Common myeloid progenitor, CD34-positive (primary cell): Measurements from ENCODE around the gene DCTN4.
A peak's percentile ranks its signal among the peaks of the same experiment; 100 is the strongest.

Source experiments
- CTCF ChIA-PET: fragments of 350-600 bp; sonication (Branson Sonifier 250); formaldehyde crosslinking; loops from one replicate; lab custom pipeline; 2021; ENCODE audit warnings: antibody characterized with exemption; lab: Charles Lee
- POLR2A ChIA-PET: fragments of 350-600 bp; sonication (Branson Sonifier 250); formaldehyde crosslinking; loops from one replicate; lab custom pipeline; 2021; ENCODE audit warnings: antibody characterized with exemption; lab: Charles Lee
- DNase-seq, 3 donors: peaks; one replicate each; pipeline versions ENCODE4 v3.0.0 to v3.0.0-alpha.2; 2013
- H3K27ac ChIP-seq, 2 experiments: 1 replicate in 1 of 2; 2 replicates in 1 of 2; pipeline ENCODE4 v1.7.0; 2013; ENCODE audit warnings: inconsistent platforms in 2 of 2, low read length in 2 of 2, mild to moderate bottlenecking in 2 of 2, low read depth in 1 of 2, moderate library complexity in 1 of 2; ENCODE audit not compliant: severe bottlenecking in 2 of 2, insufficient read depth in 1 of 2, poor library complexity in 1 of 2
- H3K27me3 ChIP-seq, 5 experiments: replicated peaks in 2 of 5; 1 replicate in 3 of 5; 2 replicates in 2 of 5; pipeline versions ENCODE4 v1.6.1 to v1.7.0; 2013; ENCODE audit warnings: low read length in 4 of 5, mild to moderate bottlenecking in 2 of 5, moderate library complexity in 2 of 5, inconsistent platforms in 1 of 5; ENCODE audit not compliant: insufficient read depth in 5 of 5, control insufficient read depth in 4 of 5
- H3K36me3 ChIP-seq, 4 experiments: 1 replicate in 2 of 4; 2 replicates in 2 of 4; pipeline versions ENCODE4 v1.6.1 to v1.7.0; 2013; ENCODE audit warnings: low read length in 3 of 4, control low read depth in 1 of 4, mild to moderate bottlenecking in 1 of 4; ENCODE audit not compliant: control insufficient read depth in 4 of 4, insufficient read depth in 4 of 4
- H3K4me1 ChIP-seq, 4 experiments: 1 replicate in 3 of 4; 2 replicates in 1 of 4; pipeline versions ENCODE4 v1.6.1 to v1.7.1; 2013; ENCODE audit warnings: low read length in 3 of 4, mild to moderate bottlenecking in 3 of 4, control low read depth in 1 of 4, inconsistent platforms in 1 of 4, moderate library complexity in 1 of 4; ENCODE audit not compliant: control insufficient read depth in 4 of 4, insufficient read depth in 4 of 4; ENCODE audit errors: control extremely low read depth in 1 of 4
- H3K4me3 ChIP-seq, 7 experiments: 1 replicate in 4 of 7; 2 replicates in 3 of 7; pipeline versions ENCODE4 v1.5.1 to v1.7.0; 2013; ENCODE audit warnings: mild to moderate bottlenecking in 7 of 7, low read length in 6 of 7, moderate library complexity in 6 of 7, inconsistent platforms in 2 of 7, low read depth in 2 of 7, control low read depth in 1 of 7; ENCODE audit not compliant: insufficient read depth in 4 of 7, control insufficient read depth in 1 of 7; ENCODE audit errors: extremely low read depth in 1 of 7
- H3K9me3 ChIP-seq, 5 experiments: 1 replicate in 4 of 5; 2 replicates in 1 of 5; pipeline versions ENCODE4 v1.6.1 to v1.7.1; 2013; ENCODE audit warnings: low read length in 4 of 5, mild to moderate bottlenecking in 2 of 5, inconsistent platforms in 1 of 5, low read depth in 1 of 5, moderate library complexity in 1 of 5; ENCODE audit not compliant: control insufficient read depth in 4 of 5, insufficient read depth in 2 of 5; ENCODE audit errors: control extremely low read depth in 1 of 5
- WGBS: methylation state at CpG from one replicate; pipeline ENCODE4 v1.1.5; 2013; ENCODE audit not compliant: insufficient coverage; 5-methylcytosine and 5-hydroxymethylcytosine counted together

The DCTN4 gene

GRCh38 chr5:150791536-150791935 lies 32.7 kb upstream of the DCTN4 start:
- no peaks in the 10 kb centered on the region for H3K9me3 ChIP-seq
- no peak for DNase-seq
- ChIA-PET POLR2A (no interaction called here), CTCF (interaction anchor here (1.2 to 3.0 kb wide), 5 partner anchors 8 to 83 kb away, joined by 3 to 12 read pairs (median 6); no protein-coding TSS in a partner anchor)
- H3K27ac ChIP-seq = peak overlapping the region in 1 of 2 experiments; percentile 79
- peaks cover 43 to 59% (median 46%) of the 10 kb centered on the region in 4 experiments for H3K4me1 ChIP-seq
- no peak overlapping the region for H3K4me3 ChIP-seq
- H3K27me3 ChIP-seq = no peaks in the 10 kb centered on the region
- peaks cover 5 to 18% (median 12%) of the 10 kb centered on the region in 4 experiments for H3K36me3 ChIP-seq

DNA sequence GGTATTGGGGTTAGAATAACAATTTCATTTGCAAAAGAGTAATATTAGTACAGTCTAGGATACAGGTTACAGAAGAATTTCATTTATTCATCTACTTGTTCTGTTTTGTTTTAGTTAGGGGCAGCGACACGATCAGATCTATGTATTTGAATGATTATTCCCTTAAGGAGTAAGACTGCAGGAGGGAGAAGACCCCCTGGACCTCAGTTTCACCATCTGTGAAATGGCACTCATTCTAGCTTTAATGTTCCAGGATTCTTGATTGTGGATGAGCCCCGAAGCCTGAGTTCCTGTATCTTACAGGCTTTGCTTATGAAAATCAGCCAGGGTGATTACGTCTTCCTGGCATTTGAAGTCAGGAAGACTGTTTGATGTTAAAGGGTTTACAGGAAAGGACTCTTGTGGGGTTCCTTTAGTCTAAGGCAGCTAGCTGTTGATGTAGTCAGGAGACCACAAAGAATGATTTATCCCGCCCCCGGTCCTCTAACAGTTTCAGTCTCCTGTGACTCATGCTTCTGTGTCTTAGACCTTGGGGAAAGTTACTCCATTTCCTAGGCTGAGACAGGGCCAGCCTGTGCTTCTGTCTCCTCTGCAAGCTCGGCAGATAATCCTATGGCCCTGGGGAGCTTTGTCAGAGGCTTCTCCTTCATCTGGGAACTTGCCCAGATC lies 31.3 kb upstream of the DCTN4 start:
- POLR2A ChIA-PET = interaction anchor here (2.0 to 2.2 kb wide), 2 partner anchors 11 to 25 kb away, joined by 8 to 11 read pairs; partner anchors contain the start of gene SMIM3
- Histone ChIP-seq H3K4me1 (peaks cover 47 to 68% (median 51%) of the 10 kb centered on the region in 4 experiments), H3K4me3 (peak overlapping the region in 5 of 7 experiments; percentile 11 to 64 (median 42)), H3K27me3 (no peaks in the 10 kb centered on the region), H3K27ac (peak overlapping the region; percentile 69 to 79), H3K9me3 (peaks cover 0 to 2% (median 0%) of the 10 kb centered on the region in 5 experiments), H3K36me3 (peaks cover 0 to 5% (median 2%) of the 10 kb centered on the region in 4 experiments)
- peak; percentile 89 to 98 (median 96) for DNase-seq
- CTCF ChIA-PET = interaction anchor here (2.2 to 3.0 kb wide), 5 partner anchors 11 to 57 kb away, joined by 7 to 30 read pairs (median 12); partner anchors contain the start of genes DCTN4, IRGM and SMIM3
- WGBS = 0% methylated on average over 5 of the region's 7 CpGs

DNA sequence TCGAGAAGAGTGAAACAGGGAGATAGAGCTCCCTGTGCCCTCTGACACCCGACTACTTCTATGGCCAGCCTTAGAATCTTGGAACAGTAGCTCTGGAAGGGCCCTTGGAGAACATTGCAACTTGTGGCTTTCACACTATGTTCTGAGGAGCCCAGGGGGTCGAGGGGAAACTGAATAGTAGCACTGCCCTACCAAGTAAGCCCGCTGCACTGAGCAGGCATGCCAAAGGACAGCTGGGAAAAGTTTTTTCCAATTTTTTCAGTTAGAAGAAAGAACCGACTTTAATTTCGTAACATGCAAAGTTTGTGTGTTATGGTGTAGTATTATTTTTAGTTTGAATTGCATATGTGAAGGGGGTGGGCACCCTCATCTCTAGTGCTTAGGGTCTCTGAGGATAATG lies 30.6 kb upstream of the DCTN4 start:
- 69% methylated on average over 4 of the region's 6 CpGs for WGBS
- peaks cover 0 to 2% (median 0%) of the 10 kb centered on the region in 5 experiments for H3K9me3 ChIP-seq
- peak overlapping the region in 3 of 7 experiments; percentile 37 to 54 (median 44) for H3K4me3 ChIP-seq
- ChIA-PET CTCF (interaction anchor here (2.2 to 3.0 kb wide), 5 partner anchors 11 to 58 kb away, joined by 7 to 30 read pairs (median 12); partner anchors contain the start of genes DCTN4, IRGM and SMIM3), POLR2A (interaction anchor here (0.6 to 2.2 kb wide), 3 partner anchors 11 to 25 kb away, joined by 6 to 11 read pairs (median 8); partner anchors contain the start of gene SMIM3)
- DNase-seq = no peak
- H3K27ac ChIP-seq = peak overlapping the region; percentile 69 to 79
- H3K4me1 ChIP-seq = peaks cover 51 to 72% (median 55%) of the 10 kb centered on the region in 4 experiments
- no peaks in the 10 kb centered on the region for H3K27me3 ChIP-seq
- peaks cover 0 to 3% (median 0%) of the 10 kb centered on the region in 4 experiments for H3K36me3 ChIP-seq

- ChIA-PET CTCF (interaction anchor here (0.9 to 3.0 kb wide), 6 partner anchors 11 to 58 kb away, joined by 4 to 30 read pairs (median 12); partner anchors contain the start of genes DCTN4, IRGM and SMIM3), POLR2A (interaction anchor here (0.6 to 2.2 kb wide), 4 partner anchors 10 to 308 kb away, joined by 6 to 11 read pairs (median 8); partner anchors contain the start of gene SMIM3)
- H3K9me3 ChIP-seq = peaks cover 0 to 2% (median 0%) of the 10 kb centered on the region in 5 experiments
- peaks cover 56 to 77% (median 59%) of the 10 kb centered on the region in 4 experiments for H3K4me1 ChIP-seq
- H3K36me3 ChIP-seq = peaks cover 0 to 3% (median 0%) of the 10 kb centered on the region in 4 experiments
- no peak for DNase-seq
- H3K4me3 ChIP-seq = peak overlapping the region in 2 of 7 experiments; percentile 44 to 54
- no peaks in the 10 kb centered on the region for H3K27me3 ChIP-seq
- H3K27ac ChIP-seq = peak overlapping the region in 1 of 2 experiments; percentile 79
Measured at GRCh38 chr5:150788977-150789376, 30.2 kb upstream of the DCTN4 start.

DNA sequence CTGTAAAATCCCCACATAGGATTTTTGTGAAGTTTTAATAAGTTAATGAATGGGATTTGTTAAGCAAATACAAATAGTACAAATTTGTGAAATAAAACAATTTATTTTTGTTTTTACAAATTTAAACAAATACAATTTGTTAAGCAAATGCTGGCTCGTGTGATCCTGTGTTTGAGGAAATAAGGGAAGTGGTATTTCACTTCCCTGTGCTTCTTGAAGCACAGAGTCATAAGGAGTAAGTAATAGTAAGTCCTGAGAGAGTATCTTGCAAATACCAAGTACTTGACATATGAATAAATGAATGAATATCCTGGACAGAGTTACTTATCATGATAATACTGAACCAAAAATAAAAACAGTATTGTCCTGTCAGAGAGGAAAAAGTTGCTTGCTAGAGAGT lies 28.8 kb upstream of the DCTN4 start:
- H3K9me3 ChIP-seq = peaks cover 0 to 2% (median 0%) of the 10 kb centered on the region in 5 experiments
- peak in 2 of 3 donors; percentile 58 to 73 for DNase-seq
- H3K4me1 ChIP-seq = peaks cover 64 to 87% (median 69%) of the 10 kb centered on the region in 4 experiments
- WGBS = no CpG with 5 or more reads among the region's 1 CpG
- H3K27ac ChIP-seq = peak overlapping the region in 1 of 2 experiments; percentile 73
- no peaks in the 10 kb centered on the region for H3K27me3 ChIP-seq
- POLR2A ChIA-PET = interaction anchor here (1.2 kb wide), 1 partner anchor 87 kb away, joined by 3 read pairs; the partner anchor contains the start of gene RBM22
- H3K4me3 ChIP-seq = peak overlapping the region in 3 of 7 experiments; percentile 13 to 33 (median 24)
- CTCF ChIA-PET = interaction anchor here (1.2 to 1.7 kb wide), 7 partner anchors 9 to 329 kb away, joined by 3 to 7 read pairs (median 4); partner anchors contain the start of gene SMIM3
- peaks cover 0 to 3% (median 0%) of the 10 kb centered on the region in 4 experiments for H3K36me3 ChIP-seq

DNA sequence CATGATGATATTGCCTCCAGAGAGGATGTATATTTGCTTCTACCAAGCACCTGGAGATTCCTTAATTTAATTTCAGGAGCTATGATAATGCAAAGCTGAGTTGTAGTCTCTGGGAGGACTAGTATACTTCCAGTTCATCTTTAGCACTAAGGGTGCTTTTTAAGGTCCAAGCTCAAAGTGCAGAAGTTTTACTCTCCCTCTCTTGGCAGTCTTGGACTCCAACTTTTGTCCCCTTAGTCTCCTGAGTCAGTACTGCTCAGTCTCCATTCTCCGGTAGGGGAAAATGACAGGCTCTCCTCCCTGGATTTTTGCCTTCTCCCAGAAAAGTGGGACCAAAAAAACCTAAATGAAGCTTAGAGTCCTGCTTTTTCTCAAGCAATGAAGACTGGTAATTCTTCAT lies 28.1 kb upstream of the DCTN4 start:
- no peak for DNase-seq
- Histone ChIP-seq H3K4me1 (peaks cover 70 to 89% (median 76%) of the 10 kb centered on the region in 4 experiments), H3K36me3 (peaks cover 0 to 6% (median 3%) of the 10 kb centered on the region in 4 experiments), H3K27ac (peak overlapping the region in 1 of 2 experiments; percentile 73), H3K9me3 (peaks cover 0 to 2% (median 0%) of the 10 kb centered on the region in 5 experiments), H3K27me3 (no peaks in the 10 kb centered on the region), H3K4me3 (peak overlapping the region in 2 of 7 experiments; percentile 24 to 33)
- WGBS = 100% methylated on average over 1 of the region's 1 CpG
- ChIA-PET POLR2A (interaction anchor here (0.7 to 1.2 kb wide), 2 partner anchors 86 to 390 kb away, joined by 3 read pairs; partner anchors contain the start of gene RBM22), CTCF (interaction anchor here (0.8 to 1.7 kb wide), 10 partner anchors 8 to 328 kb away, joined by 3 to 7 read pairs (median 4); partner anchors contain the start of gene SMIM3)
